HCT116 (cell line): Measurements from ENCODE around the gene EVX2. TPM values are rescaled to one million over a fixed set of nuclear protein-coding genes. Genes with fewer than 3 reads are reported as not detected.

Experiments
- ATAC-seq: fragments of 200-7000 bp; cut with Tn5 transposase; 2 replicates; pipeline ENCODE4 v1.9.1; 2020; ENCODE audit warnings: mild to moderate bottlenecking, moderate library complexity
- BruUV-seq: library from RNA; stranded (reverse); fragments of 400-500 nt; replicated peaks from 2 replicates; lab custom pipeline; 2021; lab: Mats Ljungman, UMichigan
- CTCF ChIA-PET: fragments of 300-600 bp; sonication (Branson Sonifier 250); formaldehyde crosslinking; loops from one replicate; lab custom pipeline; 2021; ENCODE audit warnings: antibody characterized with exemption; lab: Charles Lee
- POLR2A ChIA-PET: fragments of 300-600, 350-600 bp; sonication (Branson Sonifier 250); formaldehyde crosslinking; loops from one replicate; lab custom pipeline; 2021; ENCODE audit warnings: antibody characterized with exemption; lab: Charles Lee
- RAD21 ChIA-PET, 2 experiments: fragments of 300-600 bp; sonication (Branson Sonifier 250); formaldehyde crosslinking; loops; one replicate each; lab custom pipeline; 2023; ENCODE audit warnings: low total read pairs in 2 of 2; ENCODE audit not compliant: uncharacterized antibody in 2 of 2, unreplicated experiment in 2 of 2, low non-redundant PET in 1 of 2; lab: Charles Lee
- DNase-seq: peaks from one replicate; pipeline ENCODE4 v3.0.0-alpha.2; 2010; ENCODE audit warnings: low read depth, low spot score
- H2AFZ ChIP-seq: fragments of 200-600 bp; shearing (Covaris generic), sonication (generic); 2 replicates; pipeline ENCODE4 v1.6.1; 2017; ENCODE audit warnings: low read depth, mixed run types, mixed read lengths, antibody characterized with exemption, low read length; ENCODE audit not compliant: poor library complexity, severe bottlenecking
- H3K27ac ChIP-seq: 2 replicates; pipeline ENCODE4 v1.5.1; 2012; ENCODE audit warnings: low read depth, low read length
- H3K27me3 ChIP-seq: fragments of 200-600 bp; sonication (generic); 2 replicates; pipeline ENCODE4 v1.6.1; 2016; ENCODE audit warnings: mixed run types, low read length, mixed read lengths; ENCODE audit not compliant: insufficient read depth
- H3K36me3 ChIP-seq, 2 experiments: fragments of 200-500 bp in 1 of 2; fragments of 200-600 bp in 1 of 2; sonication (Bioruptor generic) in 1 of 2; sonication (generic) in 1 of 2; 2 replicates each; pipeline versions ENCODE4 v1.5.1 to v1.6.1; 2014 to 2016; ENCODE audit warnings: low read length in 2 of 2, inconsistent platforms in 1 of 2, mixed read lengths in 1 of 2, mixed run types in 1 of 2; ENCODE audit not compliant: insufficient read depth in 2 of 2, control insufficient read depth in 1 of 2
- H3K4me1 ChIP-seq, 2 experiments: fragments of 200-600 bp in 1 of 2; sonication (generic) in 1 of 2; 2 replicates each; pipeline versions ENCODE4 v1.5.1 to v1.6.1; 2012 to 2017; ENCODE audit warnings: low read length in 2 of 2, inconsistent platforms in 1 of 2, mild to moderate bottlenecking in 1 of 2, mixed read lengths in 1 of 2, mixed run types in 1 of 2, moderate library complexity in 1 of 2; ENCODE audit not compliant: insufficient read depth in 2 of 2, control insufficient read depth in 1 of 2
- H3K4me2 ChIP-seq: fragments of 200-600 bp; sonication (generic); 2 replicates; pipeline ENCODE4 v1.6.1; 2017; ENCODE audit warnings: mixed run types, low read length, mixed read lengths
- H3K4me3 ChIP-seq, 2 experiments: fragments of 200-600 bp in 1 of 2; sonication (generic) in 1 of 2; replicated peaks in 1 of 2; 2 replicates each; pipeline ENCODE4 v1.5.1; 2011 to 2016; ENCODE audit warnings: low read length in 2 of 2, control low read depth in 1 of 2, low read depth in 1 of 2, mild to moderate bottlenecking in 1 of 2, mixed read lengths in 1 of 2, mixed run types in 1 of 2
- H3K79me2 ChIP-seq: fragments of 200-600 bp; sonication (generic); 2 replicates; pipeline ENCODE4 v1.6.1; 2017; ENCODE audit warnings: mild to moderate bottlenecking, mixed run types, low read length, moderate library complexity, mixed read lengths; ENCODE audit not compliant: insufficient read depth
- H3K9ac ChIP-seq: fragments of 200-600 bp; sonication (generic); 2 replicates; pipeline ENCODE4 v1.6.1; 2016; ENCODE audit warnings: low read length, mixed read lengths
- H3K9me2 ChIP-seq: fragments of 200-600 bp; sonication (generic), shearing (Covaris generic); 2 replicates; pipeline ENCODE4 v1.6.1; 2017; ENCODE audit warnings: mixed run types, mild to moderate bottlenecking, moderate library complexity; ENCODE audit not compliant: insufficient read depth
- H3K9me3 ChIP-seq, 2 experiments: fragments of 200-500 bp in 1 of 2; fragments of 200-600 bp in 1 of 2; sonication (Bioruptor generic) in 1 of 2; sonication (generic) in 1 of 2; 2 replicates each; pipeline ENCODE4 v1.6.1; 2014 to 2017; ENCODE audit warnings: low read length in 2 of 2, mixed read lengths in 2 of 2, inconsistent platforms in 1 of 2, low read depth in 1 of 2, mild to moderate bottlenecking in 1 of 2, mixed run types in 1 of 2, moderate library complexity in 1 of 2; ENCODE audit not compliant: control insufficient read depth in 1 of 2, insufficient read depth in 1 of 2
- H4K20me1 ChIP-seq: fragments of 200-600 bp; sonication (generic), shearing (Covaris generic); 2 replicates; pipeline ENCODE4 v1.6.1; 2017; ENCODE audit warnings: mixed run types, mild to moderate bottlenecking, moderate library complexity; ENCODE audit not compliant: insufficient read depth
- MAX ChIP-seq: IDR thresholded peaks from 2 replicates; pipeline ENCODE4 v1.6.1; 2012
- REST ChIP-seq: IDR thresholded peaks from 2 replicates; pipeline ENCODE4 v1.6.1; 2012; ENCODE audit warnings: low read depth
- SIN3A ChIP-seq: IDR thresholded peaks from 2 replicates; pipeline ENCODE4 v1.6.1; 2012; ENCODE audit warnings: low read depth
- SP1 ChIP-seq: IDR thresholded peaks from 2 replicates; pipeline ENCODE4 v1.6.1; 2012; ENCODE audit warnings: low read depth
- ZBTB33 ChIP-seq: IDR thresholded peaks from 2 replicates; pipeline ENCODE4 v1.6.1; 2011; ENCODE audit warnings: mild to moderate bottlenecking, low read length, moderate library complexity; ENCODE audit not compliant: insufficient replicate concordance; ENCODE audit errors: extremely low read depth
- intact Hi-C: fragments of 100-400 bp; cut with micrococcal nuclease; formaldehyde crosslinking; loops from 2 replicates; pipeline ENCODE4 v1.10.0; 2022
- total RNA-seq: library from RNA; stranded (reverse); gene quantifications from one replicate; pipeline ENCODE4 v1.2.1, GENCODE V29; 2021; ENCODE audit not compliant: unreplicated experiment

EVX2 gene
- total RNA-seq, 1 experiment from 2014 or later: not detected

- H3K79me2 ChIP-seq: no peaks in the 10 kb centered on the region
- no peaks in the 10 kb centered on the region for H3K9me3 ChIP-seq
- no TSS peak for BruUV-seq
- ChIA-PET POLR2A (no interaction called here), CTCF (interaction anchor here (0.9 to 1.2 kb wide), 5 partner anchors 399 to 1392 kb away, joined by 3 to 7 read pairs (median 3); no protein-coding TSS in a partner anchor), RAD21 (no interaction called here)
- no peak overlapping the region for H3K4me3 ChIP-seq
- H3K27ac ChIP-seq: no peak overlapping the region
- H3K4me2 ChIP-seq: peak overlapping the region; percentile 40; the same call in 1 of the 2 replicates
- H4K20me1 ChIP-seq: no peaks in the 10 kb centered on the region
- no peak for ATAC-seq
- no peak for DNase-seq
- H2AFZ ChIP-seq: peak overlapping the region; percentile 52
- H3K36me3 ChIP-seq: no peaks in the 10 kb centered on the region
- no peaks in the 10 kb centered on the region for H3K27me3 ChIP-seq
- intact Hi-C loops: loop anchor here (2.0 to 5.0 kb wide), 2 partner anchors 722 to 1052 kb away; no protein-coding TSS in a partner anchor
- H3K9ac ChIP-seq: no peak overlapping the region
- TF ChIP-seq REST: no peak
- no peak for TF ChIP-seq SP1
- TF ChIP-seq SIN3A: no peak
- TF ChIP-seq ZBTB33: no peak
- no peak for TF ChIP-seq MAX
- no peaks in the 10 kb centered on the region for H3K9me2 ChIP-seq
- no peaks in the 10 kb centered on the region for H3K4me1 ChIP-seq
These were observed 5.4 kb upstream of the EVX2 start for GRCh38 chr2:176088937-176089842.
